NCI-H446 (cell line): ENCODE results near the gene RYR1.
"Not testable (repeated sequence)": the region's sequence is repeated elsewhere in the genome, so short reads cannot be mapped to it uniquely, and the experiment has no call there.

Experiments
- DNase-seq, 2 experiments: peaks; one replicate each; lab custom pipeline; 2025; lab: John Stamatoyannopoulos, UW

The RYR1 gene

DNA sequence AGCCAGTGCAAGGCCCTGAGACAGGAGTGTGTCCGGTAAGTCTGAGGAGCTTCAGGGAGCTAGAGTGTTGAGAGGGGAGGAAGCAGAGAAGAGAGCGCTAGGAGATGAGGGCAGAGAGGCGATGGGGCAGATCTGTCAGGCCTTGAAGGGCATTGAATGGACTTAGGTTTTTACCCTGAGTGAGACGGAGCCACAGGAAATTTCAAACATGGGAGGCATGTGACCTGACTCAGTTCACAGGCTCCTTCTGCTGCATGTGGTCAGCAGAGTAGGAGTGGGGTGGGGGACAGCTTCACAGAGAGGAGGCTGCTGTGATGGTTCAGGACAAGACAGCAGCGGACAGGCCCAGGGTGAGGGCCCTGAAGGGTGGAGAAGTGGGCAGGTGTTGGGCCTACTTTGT, 33.1 kb upstream of the RYR1 start:
- DNase-seq: no peak

DNA sequence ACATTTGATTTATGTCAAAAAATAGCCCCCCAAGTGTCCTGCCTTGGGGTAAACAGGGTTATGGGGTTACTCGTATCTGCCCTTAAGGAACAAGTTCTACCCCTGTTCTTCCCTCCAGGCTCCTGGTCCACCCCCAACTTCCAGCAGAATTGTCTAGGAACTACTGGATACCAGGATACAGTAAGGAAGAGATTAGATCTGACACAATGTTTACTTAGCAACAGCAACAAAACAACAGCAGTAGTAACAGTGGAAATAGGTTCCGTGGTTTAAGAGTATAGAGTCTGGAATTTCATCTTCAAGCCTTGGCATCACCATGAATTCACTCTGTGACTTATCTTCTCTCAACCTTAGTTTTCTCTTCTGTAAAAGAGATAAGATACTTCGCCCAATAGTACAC, 32.3 kb upstream of the RYR1 start:
- DNase-seq: no peak

DNA sequence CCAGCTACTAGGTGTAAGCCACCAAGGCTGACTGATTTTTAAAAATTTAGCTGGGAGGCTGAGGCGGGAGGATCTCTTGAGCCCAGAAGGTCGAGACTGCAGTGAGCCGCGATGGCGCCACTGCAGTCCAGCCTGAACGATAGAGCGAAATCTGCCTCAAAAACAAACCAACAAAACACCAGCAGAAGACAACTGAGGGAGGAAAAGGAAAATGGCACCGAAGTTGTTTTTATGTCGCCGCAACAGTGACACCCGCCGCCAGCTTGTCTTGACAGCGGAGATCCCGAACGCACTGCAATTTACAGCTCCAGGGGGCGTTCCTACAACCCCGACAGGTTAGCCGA, 30.9 kb upstream of the RYR1 start:
- DNase-seq: no peak

DNA sequence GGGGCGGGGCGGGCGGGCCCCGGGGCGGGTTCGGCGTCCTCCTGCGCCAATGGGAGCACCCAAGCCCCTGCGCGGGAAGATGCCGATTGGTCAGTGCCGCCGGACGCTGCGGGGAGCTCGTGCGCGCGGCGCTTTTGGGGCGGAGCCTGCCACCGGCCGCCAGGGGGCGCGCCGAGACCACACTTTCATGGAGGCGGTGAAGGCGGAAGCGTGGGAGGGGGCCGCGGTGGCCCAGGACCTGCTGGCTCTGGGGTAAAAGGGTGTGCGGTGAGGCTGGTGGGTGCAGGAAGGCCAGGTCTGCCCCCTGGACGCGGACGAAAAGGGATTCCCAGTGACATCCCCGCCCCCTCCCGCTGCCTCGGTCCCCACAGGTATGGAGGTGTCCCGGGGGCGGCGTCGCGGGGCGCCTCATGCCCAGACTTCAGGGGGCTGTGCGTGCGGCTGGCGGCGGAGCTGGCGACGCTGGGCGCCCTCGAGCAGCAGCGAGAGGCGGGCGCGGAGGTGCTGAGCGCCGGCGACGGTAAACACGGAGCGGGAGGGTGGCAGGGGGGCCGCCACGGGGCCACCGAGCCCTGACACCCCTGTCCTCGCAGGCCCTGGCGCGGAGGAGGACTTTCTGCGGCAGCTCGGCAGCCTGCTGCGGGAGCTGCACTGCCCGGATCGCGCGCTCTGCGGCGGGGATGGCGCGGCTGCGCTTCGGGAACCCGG, 30.4 kb upstream of the RYR1 start, which contains the start of gene FAM98C:
Gene FAM98C (plus strand): TSS at position 127 of the 708 bp plus-strand sequence. CDS start 61 bp downstream, at position 188.
- peak; percentile 90 to 99 for DNase-seq

GRCh38 chr19:38404858-38405257, 28.6 kb upstream of the RYR1 start:
- no peak for DNase-seq

GRCh38 chr19:38405276-38405675, 28.2 kb upstream of the RYR1 start:
- no peak for DNase-seq

GRCh38 chr19:38409631-38410133, 23.8 kb upstream of the RYR1 start:
- peak in 1 of 2 experiments; percentile 39 for DNase-seq

DNA sequence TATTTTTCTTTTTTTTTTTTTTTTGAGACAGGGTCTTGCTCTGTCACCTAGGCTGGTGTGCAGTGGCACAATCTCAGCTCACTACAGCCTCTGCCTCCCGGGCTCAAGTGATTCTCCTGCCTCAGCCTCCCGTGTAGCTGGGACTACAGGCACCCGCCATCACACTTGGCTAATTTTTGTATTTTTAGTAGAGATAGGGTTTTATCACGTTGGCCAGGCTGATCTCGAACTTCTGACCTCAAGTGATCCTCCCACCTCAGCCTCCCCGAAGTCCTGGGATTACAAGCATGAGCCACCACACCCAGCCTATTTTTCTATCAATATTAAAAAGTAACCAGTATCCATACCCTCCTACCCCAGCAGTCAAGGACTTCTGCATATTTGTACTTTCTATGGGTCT, 23.1 kb upstream of the RYR1 start:
- DNase-seq: not testable (repeated sequence)

GRCh38 chr19:38411041-38411712, 22.3 kb upstream of the RYR1 start:
- no peak for DNase-seq

- DNase-seq: not testable (repeated sequence)
These were observed 21.6 kb upstream of the RYR1 start for GRCh38 chr19:38411898-38412297.

GRCh38 chr19:38412491-38412890, 21.0 kb upstream of the RYR1 start:
- no peak for DNase-seq

DNA sequence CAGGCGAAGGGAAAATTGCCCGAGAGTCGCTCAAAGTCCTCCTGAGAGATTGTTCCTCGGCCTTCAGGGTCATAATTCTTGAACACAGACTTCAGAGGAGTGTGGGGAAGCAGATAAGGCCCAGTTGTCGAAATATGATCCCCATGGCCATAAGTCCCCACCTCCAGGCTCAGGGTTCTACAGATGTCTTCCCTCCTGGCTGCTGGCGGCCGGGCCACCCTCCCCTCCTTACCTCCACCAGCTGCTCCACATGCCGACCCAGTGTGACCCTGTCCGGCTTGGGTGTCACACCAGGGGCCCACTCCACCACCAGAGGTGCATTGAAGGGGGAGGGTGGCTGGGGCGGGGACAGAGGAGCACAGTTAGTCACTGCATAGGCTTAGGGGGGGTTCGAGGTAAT, 20.5 kb upstream of the RYR1 start:
- no peak for DNase-seq

- DNase-seq: no peak
These were observed 20.1 kb upstream of the RYR1 start for GRCh38 chr19:38413416-38413815.

DNA sequence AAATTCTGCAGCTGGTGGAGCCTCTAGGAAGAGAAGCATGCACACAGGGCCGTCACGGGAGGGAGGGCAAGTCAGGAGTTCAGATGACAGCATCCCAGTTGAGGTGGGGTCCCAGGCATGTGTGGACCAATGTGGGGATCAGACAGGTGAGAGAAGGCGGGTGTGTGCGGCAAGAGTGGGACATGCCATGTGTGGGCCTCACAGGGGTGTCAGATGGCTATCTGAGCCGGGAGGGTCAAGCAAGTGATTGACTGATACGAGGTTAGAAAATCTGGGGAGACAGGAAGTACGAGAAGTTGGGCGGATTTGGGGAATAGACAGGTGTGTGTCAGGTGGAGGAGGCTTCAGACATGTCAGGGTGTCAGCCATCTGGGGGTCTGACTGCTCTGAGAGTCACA, 16.3 kb upstream of the RYR1 start:
- no peak for DNase-seq

- no peak for DNase-seq
These were observed 15.7 kb upstream of the RYR1 start for GRCh38 chr19:38417544-38418506.

GRCh38 chr19:38420935-38421334, 12.6 kb upstream of the RYR1 start:
- DNase-seq: no peak

DNA sequence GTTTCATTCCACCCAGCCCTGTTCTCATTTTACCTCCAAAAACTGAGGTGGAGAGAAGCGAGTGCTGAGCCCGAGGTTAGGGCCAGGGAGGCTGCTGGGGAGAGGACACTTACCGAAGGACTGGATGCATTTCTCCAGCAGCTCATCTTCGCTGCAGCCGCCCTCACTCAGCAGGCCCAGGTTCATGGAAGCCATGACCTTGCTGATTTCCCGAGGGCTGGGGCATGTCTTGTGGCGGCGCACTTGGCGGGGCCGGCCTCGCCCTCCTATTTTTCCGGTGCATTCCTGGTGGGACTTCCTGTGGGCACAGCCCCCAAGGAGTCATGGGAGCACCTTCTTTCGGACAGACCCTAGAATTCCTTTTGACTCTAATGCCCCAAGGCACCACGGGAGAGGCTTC, 11.6 kb upstream of the RYR1 start:
- DNase-seq: no peak

DNA sequence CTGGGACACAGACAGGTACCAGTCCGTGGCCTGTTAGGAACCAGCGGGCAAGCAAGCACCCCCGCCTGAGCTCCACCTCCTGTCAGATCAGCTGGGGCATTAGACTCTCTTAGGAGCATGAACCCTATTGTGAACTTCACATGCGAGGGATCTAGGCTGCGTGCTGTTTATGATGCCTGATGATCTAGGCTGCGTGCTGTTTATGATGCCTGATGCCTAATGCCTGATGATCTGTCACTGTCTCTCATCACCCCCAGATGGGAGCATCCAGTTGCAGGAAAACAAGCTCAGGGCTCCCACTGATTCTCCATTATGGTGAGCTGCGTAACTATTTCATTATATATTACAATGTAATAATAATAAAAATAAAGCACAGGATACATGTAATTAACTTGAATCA, 11.1 kb upstream of the RYR1 start:
- DNase-seq: no peak

GRCh38 chr19:38424272-38424671, 9.2 kb upstream of the RYR1 start:
- no peak for DNase-seq

DNA sequence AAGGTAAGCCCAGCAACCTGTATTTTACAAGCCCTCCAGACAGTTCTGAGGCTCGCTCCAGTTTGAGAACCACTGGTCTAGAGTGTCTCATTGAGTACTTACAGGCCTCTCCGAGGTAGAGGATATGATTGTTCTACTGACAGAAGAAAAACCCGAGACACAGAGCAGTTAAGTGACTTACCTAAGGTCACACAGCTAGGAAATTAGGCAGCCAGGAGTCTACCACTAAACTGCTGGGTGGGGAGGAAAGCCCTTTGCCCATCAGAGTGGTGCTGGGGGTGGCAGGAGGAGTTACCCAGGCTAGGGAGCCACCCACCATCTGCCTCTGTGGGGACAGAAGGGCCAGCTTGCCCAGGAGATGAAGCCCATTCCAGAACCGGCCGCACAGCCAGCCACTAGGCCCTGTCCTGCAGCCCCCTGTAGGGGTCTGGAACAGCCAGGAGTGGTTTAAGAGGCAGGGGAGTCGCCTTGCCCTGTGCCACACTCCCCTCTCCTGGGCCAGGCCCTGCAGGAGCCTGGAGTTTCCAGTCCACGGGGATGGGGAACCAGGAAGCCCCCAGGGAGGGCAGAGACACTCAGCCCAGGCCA, 8.2 kb upstream of the RYR1 start:
- DNase-seq: no peak

DNA sequence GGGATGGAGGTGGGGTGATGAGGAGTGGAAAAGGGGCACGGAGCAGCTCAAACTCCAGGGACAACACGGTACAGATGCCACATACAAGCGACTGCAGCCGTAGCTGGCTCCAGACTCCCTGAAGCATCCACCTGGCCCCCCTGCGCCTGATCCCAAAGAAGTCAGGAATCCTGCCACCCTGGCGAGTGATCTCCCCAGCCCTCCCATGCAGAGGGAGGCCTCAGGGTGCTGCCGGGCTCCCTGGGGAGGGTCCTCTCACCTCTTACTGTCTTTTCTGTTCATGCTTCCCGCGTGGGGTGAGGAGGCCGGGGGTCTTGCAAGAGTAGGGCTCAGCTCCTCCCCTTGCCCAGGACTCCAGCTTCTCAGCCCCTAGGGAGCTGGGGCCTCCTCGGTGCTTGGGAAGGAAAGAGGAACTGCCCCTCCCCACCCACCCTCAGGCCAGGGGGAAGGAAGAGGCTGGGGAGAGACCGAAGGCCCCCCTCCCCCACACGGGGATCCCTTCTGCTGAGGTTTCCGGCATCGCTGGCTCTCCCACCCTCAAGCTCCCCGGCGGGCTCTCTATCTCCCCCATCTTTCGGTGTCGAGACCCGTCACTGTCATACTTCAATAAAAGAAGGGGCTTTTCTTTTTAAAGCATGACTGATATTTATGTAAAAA, 7.6 kb upstream of the RYR1 start, which contains the start of gene RASGRP4:
Gene RASGRP4 (minus strand): TSS at position 410 of the 657 bp plus-strand sequence. CDS start 128 bp downstream, at position 282.
- no peak for DNase-seq
